Measurements from ENCODE around the gene PCDHGC4.

Gene PCDHGC4

GRCh38 chr5:141512390-141512910 is 27.6 kb downstream of the PCDHGC4 start:
- peak; percentile 76 to 86 for DNase-seq
- TF ChIP-seq POLR2A (IDR thresholded peaks at IDR 0.05; ENCODE audit: low read length) = no peak
- TF ChIP-seq GATA1 (IDR thresholded peaks at IDR 0.05; ENCODE audit: low read depth, low read length) = no peak

- DNase-seq = peak; percentile 43 to 55
- no peak for TF ChIP-seq POLR2A (IDR thresholded peaks at IDR 0.05; ENCODE audit: low read length)
- TF ChIP-seq GATA1 (IDR thresholded peaks at IDR 0.05; ENCODE audit: low read depth, low read length) = no peak
These were observed 28.2 kb downstream of the PCDHGC4 start for GRCh38 chr5:141512911-141513626.

- no peak for TF ChIP-seq POLR2A (IDR thresholded peaks at IDR 0.05; ENCODE audit: low read length)
- no peak for TF ChIP-seq GATA1 (IDR thresholded peaks at IDR 0.05; ENCODE audit: low read depth, low read length)
- peak; percentile 22 to 44 for DNase-seq
These were observed 28.9 kb downstream of the PCDHGC4 start for GRCh38 chr5:141513627-141514329.

GRCh38 chr5:141514330-141515133 is 29.7 kb downstream of the PCDHGC4 start:
- TF ChIP-seq POLR2A (IDR thresholded peaks at IDR 0.05; ENCODE audit: low read length) (no peak), GATA1 (IDR thresholded peaks at IDR 0.05; ENCODE audit: low read depth, low read length) (no peak)
- no peak for DNase-seq

DNA sequence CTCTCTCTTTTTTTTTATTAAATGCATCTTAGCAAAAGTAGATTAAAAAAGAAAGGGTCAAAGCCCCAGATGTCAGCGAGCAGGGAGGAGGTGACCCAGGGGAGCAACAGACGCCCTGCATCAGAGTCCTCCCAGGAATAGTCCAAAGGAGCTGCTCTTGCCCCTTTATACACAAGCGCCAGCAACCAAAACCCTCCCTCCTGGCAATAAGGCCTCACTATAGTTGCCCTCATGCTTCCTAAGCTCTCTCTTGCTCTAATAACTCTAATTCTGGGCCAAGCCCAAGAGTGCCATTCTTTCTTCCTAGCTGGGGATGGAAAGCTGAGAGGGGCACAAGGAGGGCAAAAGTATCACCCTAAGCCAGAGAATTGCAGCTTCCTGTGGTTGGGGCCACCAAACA is 30.3 kb downstream of the PCDHGC4 start:
- DNase-seq = no peak
- TF ChIP-seq POLR2A (IDR thresholded peaks at IDR 0.05; ENCODE audit: low read length) (no peak), GATA1 (IDR thresholded peaks at IDR 0.05; ENCODE audit: low read depth, low read length) (no peak)

- DNase-seq = no peak
- TF ChIP-seq POLR2A (IDR thresholded peaks at IDR 0.05; ENCODE audit: low read length) (no peak), GATA1 (IDR thresholded peaks at IDR 0.05; ENCODE audit: low read depth, low read length) (no peak)
These were observed 31.3 kb downstream of the PCDHGC4 start for GRCh38 chr5:141515946-141516671.

DNA sequence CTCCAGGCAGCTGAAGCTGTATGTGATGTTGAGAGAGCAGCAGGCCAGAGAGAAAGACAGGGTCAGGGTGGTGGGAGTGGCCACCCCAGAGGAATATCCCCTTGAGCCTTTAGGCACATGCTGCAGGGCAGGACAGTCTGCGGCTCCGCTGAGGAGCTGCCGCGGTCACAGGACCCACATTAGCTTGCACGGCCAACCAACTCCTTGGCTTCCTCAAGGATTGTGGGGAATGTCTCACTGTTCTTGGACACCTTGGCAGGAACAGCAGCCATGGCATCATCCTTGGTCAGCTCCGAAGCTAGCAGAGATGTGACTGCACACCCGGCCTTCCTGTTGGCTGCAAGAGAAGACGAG is 31.8 kb downstream of the PCDHGC4 start:
- no peak for DNase-seq
- TF ChIP-seq POLR2A (IDR thresholded peaks at IDR 0.05; ENCODE audit: low read length) (no peak), GATA1 (IDR thresholded peaks at IDR 0.05; ENCODE audit: low read depth, low read length) (no peak)

DNA sequence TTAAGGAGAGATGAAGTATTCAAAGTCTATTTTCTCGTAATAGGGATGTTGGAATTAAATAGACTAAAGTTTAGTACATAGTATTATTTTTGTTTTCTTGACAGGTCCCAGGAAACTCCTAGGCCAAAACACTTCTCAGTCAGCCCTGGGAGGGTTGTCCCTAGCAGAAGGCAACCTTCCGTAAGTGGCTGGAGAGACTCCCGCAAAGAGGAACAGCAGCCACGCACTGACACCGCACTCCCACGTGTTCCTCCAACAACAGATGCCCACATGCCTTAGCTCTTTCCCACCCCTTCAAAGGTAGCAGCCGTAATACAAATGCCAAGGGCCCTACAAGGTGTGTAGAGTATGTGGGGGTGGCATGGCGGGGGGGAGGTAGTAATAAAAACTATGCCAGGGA is 32.5 kb downstream of the PCDHGC4 start:
- no peak for TF ChIP-seq GATA1 (IDR thresholded peaks at IDR 0.05; ENCODE audit: low read depth, low read length)
- TF ChIP-seq POLR2A (IDR thresholded peaks at IDR 0.05; ENCODE audit: low read length) = no peak
- DNase-seq = no peak

GRCh38 chr5:141517880-141518617 is 33.2 kb downstream of the PCDHGC4 start:
- no peak for DNase-seq
- TF ChIP-seq GATA1 (IDR thresholded peaks at IDR 0.05; ENCODE audit: low read depth, low read length) = no peak
- no peak for TF ChIP-seq POLR2A (IDR thresholded peaks at IDR 0.05; ENCODE audit: low read length)

GRCh38 chr5:141518618-141519015 is 33.8 kb downstream of the PCDHGC4 start:
- no peak for TF ChIP-seq POLR2A (IDR thresholded peaks at IDR 0.05; ENCODE audit: low read length)
- TF ChIP-seq GATA1 (IDR thresholded peaks at IDR 0.05; ENCODE audit: low read depth, low read length) = no peak
- DNase-seq = no peak

GRCh38 chr5:141519605-141520565 is 35.1 kb downstream of the PCDHGC4 start:
- no peak for DNase-seq
- TF ChIP-seq POLR2A (IDR thresholded peaks at IDR 0.05; ENCODE audit: low read length) (no peak), GATA1 (IDR thresholded peaks at IDR 0.05; ENCODE audit: low read depth, low read length) (no peak)
